Caki2 (cell line): Measurements from ENCODE around the gene UTRN. TPM values are rescaled to one million over a fixed set of nuclear protein-coding genes. Genes with fewer than 3 reads are reported as not detected.

Source experiments
- DNase-seq: peaks from one replicate; pipeline ENCODE4 v3.0.0-alpha.2; 2015; ENCODE audit warnings: low read depth
- in situ Hi-C: cut with HindIII; loops from 2 replicates; pipeline ENCODE4 v1.10.0; 2016; ENCODE audit warnings: low sequenced_read_pairs, low pct_unique_long_range_greater_than_20kb, mixed read lengths
- total RNA-seq: library from RNA; depleted of rRNA; stranded (reverse); fragments of >200 nt; shearing (Covaris generic); gene quantifications from 2 replicates; pipeline ENCODE4 v1.2.3, GENCODE V29; 2014; ENCODE audit warnings: low replicate concordance

The UTRN gene
- total RNA-seq, 1 experiment from 2014 or later, result 38.2 TPM

- no peak for DNase-seq
- in situ Hi-C loops, result no loop called here
These were observed 19.2 kb downstream of the UTRN start for GRCh38 chr6:144304223-144304848.

- in situ Hi-C loops, result no loop called here
- no peak for DNase-seq
These were observed 20.4 kb downstream of the UTRN start for GRCh38 chr6:144305567-144305966.

- no peak for DNase-seq
- in situ Hi-C loops, result no loop called here
These were observed 20.9 kb downstream of the UTRN start for GRCh38 chr6:144305985-144306384.

- in situ Hi-C loops, result no loop called here
- no peak for DNase-seq
These were observed 22.7 kb downstream of the UTRN start for GRCh38 chr6:144307880-144308279.

- DNase-seq, result no peak
- in situ Hi-C loops, result no loop called here
These were observed 25.6 kb downstream of the UTRN start for GRCh38 chr6:144310765-144311164.

- no peak for DNase-seq
These were observed 26.2 kb downstream of the UTRN start for GRCh38 chr6:144311361-144311760.

GRCh38 chr6:144314003-144314485, 28.9 kb downstream of the UTRN start:
- peak; percentile 97 for DNase-seq
- in situ Hi-C loops, result no loop called here

More at GRCh38 chr6:144311361-144311760, 26.2 kb downstream of the UTRN start:
- in situ Hi-C loops, result no loop called here

GRCh38 chr6:144314562-144314961, 29.4 kb downstream of the UTRN start:
- DNase-seq, result no peak
- in situ Hi-C loops, result no loop called here

- in situ Hi-C loops, result no loop called here
- peak; percentile 21 for DNase-seq
These were observed 30.3 kb downstream of the UTRN start for GRCh38 chr6:144315226-144315980.

GRCh38 chr6:144315981-144316861, 31.1 kb downstream of the UTRN start:
- in situ Hi-C loops, result no loop called here
- peak; percentile 62 for DNase-seq

GRCh38 chr6:144316862-144317195, 31.7 kb downstream of the UTRN start:
- no peak for DNase-seq
- in situ Hi-C loops, result no loop called here

- in situ Hi-C loops, result no loop called here
- no peak for DNase-seq
These were observed 32.6 kb downstream of the UTRN start for GRCh38 chr6:144317736-144318135.

GRCh38 chr6:144319211-144319610, 34.1 kb downstream of the UTRN start:
- in situ Hi-C loops, result no loop called here
- DNase-seq, result no peak

GRCh38 chr6:144320741-144321140, 35.6 kb downstream of the UTRN start:
- in situ Hi-C loops, result no loop called here
- peak; percentile 23 for DNase-seq

- in situ Hi-C loops, result no loop called here
- DNase-seq, result peak; percentile 74
These were observed 36.9 kb downstream of the UTRN start for GRCh38 chr6:144321839-144322591.

- in situ Hi-C loops, result no loop called here
- no peak for DNase-seq
These were observed 40.1 kb downstream of the UTRN start for GRCh38 chr6:144325232-144325631.

GRCh38 chr6:144326393-144326792, 41.3 kb downstream of the UTRN start:
- in situ Hi-C loops, result no loop called here
- no peak for DNase-seq

- DNase-seq, result no peak
- in situ Hi-C loops, result no loop called here
These were observed 41.9 kb downstream of the UTRN start for GRCh38 chr6:144327081-144327480.
